ENCODE results near the gene TRIM68.

TRIM68 gene

GRCh38 chr11:4605057-4605456 is 3.0 kb downstream of the TRIM68 start:
- no peak for DNase-seq

- DNase-seq = no peak
Observed at GRCh38 chr11:4593739-4594138, 14.3 kb downstream of the TRIM68 start, which contains the start of gene OR52I1. Gene OR52I1 (plus strand): TSS chr11:4594039. CDS start chr11:4594039, 0 bp downstream.

- DNase-seq = no peak
Observed at GRCh38 chr11:4589017-4589416, 19.0 kb downstream of the TRIM68 start.

GRCh38 chr11:4581443-4581842 is 26.6 kb downstream of the TRIM68 start, which contains the start of gene OR52I2:
Gene OR52I2 (plus strand): TSS chr11:4581743.
- no peak for DNase-seq

GRCh38 chr11:4580124-4580523 is 27.9 kb downstream of the TRIM68 start:
- DNase-seq = no peak

- DNase-seq = no peak
Observed at GRCh38 chr11:4578624-4579023, 29.4 kb downstream of the TRIM68 start.

GRCh38 chr11:4577761-4578160 is 30.3 kb downstream of the TRIM68 start:
- no peak for DNase-seq

- no peak for DNase-seq
Observed at GRCh38 chr11:4576880-4577279, 31.2 kb downstream of the TRIM68 start.

GRCh38 chr11:4569075-4569474 is 39.0 kb downstream of the TRIM68 start:
- DNase-seq = no peak

- no peak for DNase-seq
Observed at GRCh38 chr11:4565371-4565770, 42.7 kb downstream of the TRIM68 start.

- no peak for DNase-seq
Observed at GRCh38 chr11:4560467-4560866, 47.6 kb downstream of the TRIM68 start.

- no peak for DNase-seq
Observed at GRCh38 chr11:4559527-4560440, 48.2 kb downstream of the TRIM68 start.

- DNase-seq = no peak
Observed at GRCh38 chr11:4551346-4551979, 56.6 kb downstream of the TRIM68 start.

Measured in NCI-H2107 (cell line).